Amniotic stem cell (primary cell): Measurements from ENCODE around the gene OGFOD3.
"Not testable (repeated sequence)": the region's sequence is repeated elsewhere in the genome, so short reads cannot be mapped to it uniquely, and the experiment has no call there.

Experiments
- DNase-seq: peaks from one replicate; lab custom pipeline; 2025; lab: John Stamatoyannopoulos, UW

OGFOD3 gene

GRCh38 chr17:82386881-82387704 lies 31.3 kb downstream of the OGFOD3 start:
- no peak for DNase-seq

GRCh38 chr17:82386255-82386831 lies 32.0 kb downstream of the OGFOD3 start:
- DNase-seq: no peak

- no peak for DNase-seq
Measured at GRCh38 chr17:82385559-82386254, 32.7 kb downstream of the OGFOD3 start.

GRCh38 chr17:82384730-82385481 lies 33.5 kb downstream of the OGFOD3 start:
- no peak for DNase-seq

- DNase-seq: no peak
Measured at GRCh38 chr17:82384051-82384729, 34.2 kb downstream of the OGFOD3 start.

GRCh38 chr17:82383411-82383810 lies 35.0 kb downstream of the OGFOD3 start:
- DNase-seq: no peak

- DNase-seq: no peak
Measured at GRCh38 chr17:82382933-82383255, 35.5 kb downstream of the OGFOD3 start.

GRCh38 chr17:82382220-82382932 lies 36.0 kb downstream of the OGFOD3 start:
- not testable (repeated sequence) for DNase-seq

GRCh38 chr17:82381703-82382009 lies 36.7 kb downstream of the OGFOD3 start:
- not testable (repeated sequence) for DNase-seq

GRCh38 chr17:82380860-82381702 lies 37.3 kb downstream of the OGFOD3 start:
- DNase-seq: no peak

GRCh38 chr17:82378741-82379021 lies 39.7 kb downstream of the OGFOD3 start:
- no peak for DNase-seq

GRCh38 chr17:82377924-82378740 lies 40.3 kb downstream of the OGFOD3 start:
- no peak for DNase-seq

- DNase-seq: not testable (repeated sequence)
Measured at GRCh38 chr17:82377294-82377693, 41.1 kb downstream of the OGFOD3 start.

GRCh38 chr17:82376042-82376730 lies 42.2 kb downstream of the OGFOD3 start:
- DNase-seq: no peak

- no peak for DNase-seq
Measured at GRCh38 chr17:82375359-82376041, 42.9 kb downstream of the OGFOD3 start.

- DNase-seq: no peak
Measured at GRCh38 chr17:82374626-82375331, 43.6 kb downstream of the OGFOD3 start.

GRCh38 chr17:82373731-82374625 lies 44.4 kb downstream of the OGFOD3 start:
- DNase-seq: no peak
